Tibial nerve (tissue), 4 donors: Measurements from ENCODE around the gene COL6A2. TPM values are rescaled to one million over a fixed set of nuclear protein-coding genes. Genes with fewer than 3 reads are reported as not detected.

Source experiments
- DNase-seq, 2 donors: peaks; one replicate each; pipeline ENCODE4 v3.0.0-alpha.2; 2019; ENCODE audit warnings: low spot score in 2 of 2
- H3K27ac ChIP-seq, 4 donors: fragments of 200-600 bp; sonication (generic) in 3 of 4; one replicate each; pipeline ENCODE4 v1.5.1; 2017 to 2019; ENCODE audit warnings: mild to moderate bottlenecking in 1 of 4
- H3K27me3 ChIP-seq, 2 donors: fragments of 200-600 bp; sonication (generic) in 1 of 2; one replicate each; pipeline versions ENCODE4 v1.5.1 to v1.6.0; 2017 to 2019
- H3K36me3 ChIP-seq, 3 donors: fragments of 200-600 bp; sonication (generic); one replicate each; pipeline ENCODE4 v1.5.1; 2018 to 2019
- H3K4me1 ChIP-seq, 4 donors: fragments of 200-600 bp; sonication (generic) in 3 of 4; one replicate each; pipeline ENCODE4 v1.5.1; 2017 to 2019
- H3K4me3 ChIP-seq, 4 donors: fragments of 200-600 bp; sonication (generic) in 3 of 4; one replicate each; pipeline ENCODE4 v1.5.1; 2017 to 2019; ENCODE audit warnings: mild to moderate bottlenecking in 1 of 4, moderate library complexity in 1 of 4
- H3K9me3 ChIP-seq, 4 donors: fragments of 200-600 bp; sonication (generic) in 3 of 4; one replicate each; pipeline ENCODE4 v1.5.1; 2017 to 2019
- EP300 ChIP-seq, 2 donors: sonication (generic); formaldehyde crosslinking; IDR thresholded peaks; one replicate each; pipeline ENCODE4 v1.6.1; 2017; ENCODE audit warnings: antibody characterized with exemption in 2 of 2, mild to moderate bottlenecking in 1 of 2
- POLR2A ChIP-seq, 2 donors: fragments of 450-650 bp; IDR thresholded peaks; one replicate each; pipeline ENCODE4 v1.6.1; 2017; ENCODE audit warnings: antibody characterized with exemption in 2 of 2, mild to moderate bottlenecking in 2 of 2, moderate library complexity in 2 of 2
- WGBS, 2 donors: methylation state at CpG; one replicate each; pipeline ENCODE4 v1.1.5; 2018; 5-methylcytosine and 5-hydroxymethylcytosine counted together
- total RNA-seq, 4 donors: library from RNA; depleted of rRNA; stranded (reverse); fragments of >200 nt; gene quantifications; one replicate each; pipeline ENCODE4 v1.1.0, GENCODE V29; 2016
- TF ChIP-seq, protein P1 (sequence below), 5 experiments: fragments of 200-600 bp in 3 of 5; fragments of 450-650 bp in 2 of 5; sonication (generic) in 3 of 5; IDR thresholded peaks; one replicate each; pipeline ENCODE4 v1.5.1; 2016 to 2019; ENCODE audit warnings: antibody characterized with exemption in 5 of 5, mild to moderate bottlenecking in 3 of 5, moderate library complexity in 2 of 5

COL6A2 gene
- total RNA-seq, 4 donors from 2014 or later = 470 to 1,210 (median 744) TPM

DNA sequence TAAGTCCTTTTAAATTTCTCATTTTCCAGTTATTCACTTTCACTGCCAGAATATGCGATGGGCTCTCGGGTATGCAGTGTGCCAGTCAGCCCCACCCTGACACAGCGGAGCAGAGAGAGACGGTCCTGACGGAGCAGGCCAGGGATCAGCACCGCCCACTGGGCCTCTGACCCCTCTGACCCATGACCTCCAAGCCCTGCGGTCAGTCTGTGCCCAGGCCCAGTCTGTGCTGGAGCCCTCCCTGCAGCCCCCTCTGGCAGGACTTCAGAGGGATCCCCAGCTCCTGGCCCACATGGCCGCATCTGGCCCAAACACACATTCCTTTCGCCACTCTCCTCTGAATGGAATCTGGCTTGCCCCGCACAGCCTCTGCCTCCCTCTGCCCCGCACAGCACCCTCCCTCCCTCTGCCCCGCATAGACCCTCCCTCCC is 43.4 kb upstream of the COL6A2 start:
- TF ChIP-seq, protein P1, sequence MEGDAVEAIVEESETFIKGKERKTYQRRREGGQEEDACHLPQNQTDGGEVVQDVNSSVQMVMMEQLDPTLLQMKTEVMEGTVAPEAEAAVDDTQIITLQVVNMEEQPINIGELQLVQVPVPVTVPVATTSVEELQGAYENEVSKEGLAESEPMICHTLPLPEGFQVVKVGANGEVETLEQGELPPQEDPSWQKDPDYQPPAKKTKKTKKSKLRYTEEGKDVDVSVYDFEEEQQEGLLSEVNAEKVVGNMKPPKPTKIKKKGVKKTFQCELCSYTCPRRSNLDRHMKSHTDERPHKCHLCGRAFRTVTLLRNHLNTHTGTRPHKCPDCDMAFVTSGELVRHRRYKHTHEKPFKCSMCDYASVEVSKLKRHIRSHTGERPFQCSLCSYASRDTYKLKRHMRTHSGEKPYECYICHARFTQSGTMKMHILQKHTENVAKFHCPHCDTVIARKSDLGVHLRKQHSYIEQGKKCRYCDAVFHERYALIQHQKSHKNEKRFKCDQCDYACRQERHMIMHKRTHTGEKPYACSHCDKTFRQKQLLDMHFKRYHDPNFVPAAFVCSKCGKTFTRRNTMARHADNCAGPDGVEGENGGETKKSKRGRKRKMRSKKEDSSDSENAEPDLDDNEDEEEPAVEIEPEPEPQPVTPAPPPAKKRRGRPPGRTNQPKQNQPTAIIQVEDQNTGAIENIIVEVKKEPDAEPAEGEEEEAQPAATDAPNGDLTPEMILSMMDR (IDR thresholded peaks at IDR 0.05) = no peak
- TF ChIP-seq POLR2A (IDR thresholded peaks at IDR 0.05) (no peak), EP300 (IDR thresholded peaks at IDR 0.05) (peak in 1 of 2 donors; percentile 57)
- Histone ChIP-seq H3K9me3 (no peaks in the 10 kb centered on the region), H3K36me3 (no peaks in the 10 kb centered on the region), H3K27ac (peak overlapping the region in 2 of 4 donors; percentile 89 to 94), H3K4me1 (peaks cover 0 to 53% (median 27%) of the 10 kb centered on the region in 4 donors), H3K27me3 (no peaks in the 10 kb centered on the region), H3K4me3 (no peak overlapping the region)
- 25 to 46% methylated on average over 12 of the region's 12 CpGs for WGBS, 2 donors
- DNase-seq = peak in 1 of 2 donors; percentile 44

DNA sequence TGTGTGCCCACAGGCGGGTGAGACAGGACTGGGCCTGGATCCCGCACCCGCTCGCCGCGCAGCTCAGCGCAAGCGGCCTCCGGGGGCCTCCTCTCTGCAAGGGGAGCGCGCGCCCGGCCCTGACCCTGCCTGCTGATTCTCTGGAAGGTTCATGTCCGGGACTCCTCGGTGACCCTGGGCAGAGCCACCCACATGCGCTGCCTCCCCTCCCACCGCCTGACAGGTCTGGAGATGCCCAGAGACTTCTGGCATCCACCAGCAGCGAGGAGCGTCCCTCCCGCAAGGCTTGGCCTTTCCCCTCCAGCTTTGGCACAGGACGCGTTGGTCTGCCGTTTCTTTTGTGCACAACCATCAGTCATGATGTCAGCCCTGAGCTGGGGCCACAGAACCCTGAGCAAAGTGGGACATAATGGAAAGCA is 42.0 kb upstream of the COL6A2 start:
- H3K27me3 ChIP-seq = no peaks in the 10 kb centered on the region
- DNase-seq = no peak
- H3K4me1 ChIP-seq = peaks cover 0 to 50% (median 27%) of the 10 kb centered on the region in 4 donors
- H3K27ac ChIP-seq = peak overlapping the region; percentile 68 to 94 (median 82)
- no peaks in the 10 kb centered on the region for H3K36me3 ChIP-seq
- TF ChIP-seq, protein P1 (IDR thresholded peaks at IDR 0.05) = no peak
- TF ChIP-seq POLR2A (IDR thresholded peaks at IDR 0.05) (no peak), EP300 (IDR thresholded peaks at IDR 0.05) (no peak)
- H3K4me3 ChIP-seq = no peak overlapping the region
- no peaks in the 10 kb centered on the region for H3K9me3 ChIP-seq
- 56 to 66% methylated on average over 18 to 21 of the region's 23 CpGs for WGBS, 2 donors

DNA sequence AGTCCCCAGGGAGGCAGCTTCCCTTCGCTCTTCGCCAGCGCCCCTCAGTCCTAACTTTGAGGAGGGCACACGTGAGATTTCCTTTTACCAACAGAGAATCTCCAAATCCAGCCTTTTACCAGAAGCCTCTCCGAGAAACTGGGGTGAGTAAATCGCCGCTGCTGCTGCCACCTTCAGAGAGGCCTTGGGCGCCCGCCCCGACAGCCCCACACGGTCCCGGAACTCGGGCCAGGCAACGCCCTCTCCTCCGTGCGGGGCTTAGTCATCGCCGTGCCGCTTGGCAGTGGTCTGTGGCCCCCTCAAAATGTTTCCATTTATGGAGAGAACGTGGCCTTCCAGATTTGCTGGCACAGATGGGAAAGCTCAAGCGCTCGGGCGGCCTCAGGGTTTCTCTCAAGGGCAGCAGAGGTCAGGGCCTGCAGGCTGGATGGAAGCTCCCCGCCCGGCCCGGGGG is 41.4 kb upstream of the COL6A2 start:
- H3K27ac ChIP-seq = peak overlapping the region; percentile 68 to 94 (median 82)
- H3K36me3 ChIP-seq = no peaks in the 10 kb centered on the region
- H3K4me3 ChIP-seq = no peak overlapping the region
- no peaks in the 10 kb centered on the region for H3K9me3 ChIP-seq
- peak; percentile 58 to 65 for DNase-seq
- H3K27me3 ChIP-seq = no peaks in the 10 kb centered on the region
- TF ChIP-seq, protein P1 (IDR thresholded peaks at IDR 0.05) = no peak
- TF ChIP-seq POLR2A (IDR thresholded peaks at IDR 0.05) = no peak
- TF ChIP-seq EP300 (IDR thresholded peaks at IDR 0.05) = peak in 1 of 2 donors; percentile 75
- 28 to 31% methylated on average over 11 to 24 of the region's 26 CpGs for WGBS, 2 donors
- H3K4me1 ChIP-seq = peaks cover 0 to 56% (median 27%) of the 10 kb centered on the region in 4 donors

DNA sequence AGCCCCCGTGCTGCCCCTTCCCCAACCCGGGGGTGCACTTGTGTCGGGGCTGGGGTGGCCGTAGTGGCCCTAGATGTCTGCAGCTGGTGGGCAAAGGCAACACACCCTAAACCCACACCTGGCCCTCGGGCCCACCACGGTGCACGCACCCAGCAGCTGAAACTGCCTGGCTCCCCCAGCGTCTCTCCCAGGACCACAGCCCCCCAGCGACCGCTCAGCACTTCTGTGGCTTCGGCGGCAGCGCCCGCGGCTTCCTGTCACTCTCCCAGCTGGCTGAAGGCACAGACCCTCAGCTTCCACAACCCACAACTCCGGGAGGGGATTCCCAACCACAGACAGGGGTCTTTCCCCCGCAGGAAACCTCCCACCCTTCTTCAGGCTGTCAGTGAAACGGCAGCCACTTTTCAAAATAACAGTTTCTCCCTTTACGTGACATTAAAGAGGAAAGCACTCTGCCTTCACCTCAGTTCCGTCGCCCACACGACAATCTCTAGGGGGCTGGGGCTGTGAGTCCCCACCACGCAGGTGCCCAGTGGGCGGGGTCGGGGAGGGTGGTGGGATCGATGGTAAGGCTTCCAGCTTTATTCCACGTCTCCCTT is 40.7 kb upstream of the COL6A2 start:
- peaks cover 0 to 58% (median 27%) of the 10 kb centered on the region in 4 donors for H3K4me1 ChIP-seq
- H3K9me3 ChIP-seq = peaks cover 0 to 7% (median 0%) of the 10 kb centered on the region in 4 donors
- 58 to 71% methylated on average over 19 to 25 of the region's 27 CpGs for WGBS, 2 donors
- peak overlapping the region; percentile 68 to 94 (median 82) for H3K27ac ChIP-seq
- DNase-seq = no peak
- H3K36me3 ChIP-seq = no peaks in the 10 kb centered on the region
- TF ChIP-seq EP300 (IDR thresholded peaks at IDR 0.05) (no peak), POLR2A (IDR thresholded peaks at IDR 0.05) (no peak)
- TF ChIP-seq, protein P1 (IDR thresholded peaks at IDR 0.05) = no peak
- H3K27me3 ChIP-seq = no peaks in the 10 kb centered on the region
- no peak overlapping the region for H3K4me3 ChIP-seq

DNA sequence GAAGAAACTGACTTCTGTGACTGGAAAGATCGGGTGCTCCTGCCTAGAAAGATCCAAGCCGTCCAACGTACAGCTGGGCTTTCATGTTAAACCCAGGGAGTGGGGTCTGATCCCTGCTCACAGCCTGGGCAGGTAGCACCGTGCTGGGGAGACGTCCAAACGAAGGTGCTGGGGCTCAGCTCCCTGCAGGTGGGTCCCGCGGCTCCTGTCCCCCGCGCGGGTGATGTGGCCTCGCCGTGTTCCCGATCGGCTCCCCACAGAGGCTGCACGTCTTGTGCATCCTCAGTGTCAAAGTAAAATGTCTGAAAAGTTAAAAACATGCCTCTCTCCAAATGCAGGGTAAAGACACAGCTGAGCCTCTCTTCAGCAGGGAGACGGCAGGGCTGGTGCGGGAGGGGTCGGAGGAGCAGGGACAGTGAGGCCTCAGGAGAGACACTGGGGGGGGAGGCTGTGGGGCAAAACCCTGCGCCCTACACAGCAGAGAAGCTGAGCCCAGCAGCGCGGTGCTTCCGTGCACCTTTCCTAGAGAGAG is 40.1 kb upstream of the COL6A2 start:
- peak overlapping the region; percentile 25 to 94 (median 78) for H3K27ac ChIP-seq
- no peak for DNase-seq

More for the DNA sequence above, 40.1 kb upstream of the COL6A2 start:
- TF ChIP-seq EP300 (IDR thresholded peaks at IDR 0.05) = no peak
- no peak for TF ChIP-seq POLR2A (IDR thresholded peaks at IDR 0.05)
- TF ChIP-seq, protein P1 (IDR thresholded peaks at IDR 0.05) = no peak
- WGBS, 2 donors = 85 to 86% methylated on average over 23 of the region's 23 CpGs
- Histone ChIP-seq H3K9me3 (peaks cover 0 to 7% (median 0%) of the 10 kb centered on the region in 4 donors), H3K4me3 (no peak overlapping the region), H3K27me3 (no peaks in the 10 kb centered on the region), H3K4me1 (peaks cover 0 to 58% (median 27%) of the 10 kb centered on the region in 4 donors), H3K36me3 (no peaks in the 10 kb centered on the region)
